Activated CD4-positive, alpha-beta T cell treated with anti-CD3 and anti-CD28 coated beads, Interleukin-2, amount 50 U/mL, for 16 hours (primary cell): ENCODE results near the gene TAF6.
A peak's percentile ranks its signal among the peaks of the same experiment; 100 is the strongest.

ENCODE experiments used
- DNase-seq: peaks from one replicate; pipeline ENCODE4 v3.0.0-alpha.2; 2020

The TAF6 gene

GRCh38 chr7:100091411-100092181 lies 27.6 kb downstream of the TAF6 start:
- DNase-seq, result peak; percentile 15

- peak; percentile 10 for DNase-seq
Observed at GRCh38 chr7:100090527-100091410, 28.4 kb downstream of the TAF6 start.

- DNase-seq, result no peak
Observed at GRCh38 chr7:100089458-100090196, 29.5 kb downstream of the TAF6 start.

- DNase-seq, result peak; percentile 80
Observed at GRCh38 chr7:100088621-100089457, 30.3 kb downstream of the TAF6 start, which contains the start of gene COPS6. Gene COPS6, plus strand, starts transcription at chr7:100088969. Its CDS starts 22 bp downstream, at chr7:100088991.

GRCh38 chr7:100088095-100088620 lies 31.0 kb downstream of the TAF6 start:
- DNase-seq, result no peak

- no peak for DNase-seq
Observed at GRCh38 chr7:100087055-100087750, 32.0 kb downstream of the TAF6 start.

GRCh38 chr7:100085515-100085914 lies 33.6 kb downstream of the TAF6 start:
- no peak for DNase-seq

GRCh38 chr7:100082978-100083377 lies 36.2 kb downstream of the TAF6 start:
- no peak for DNase-seq

GRCh38 chr7:100081535-100082102 lies 37.5 kb downstream of the TAF6 start, which contains the start of gene ZNF3:
Gene ZNF3, minus strand, starts transcription at chr7:100081723. Its CDS starts 4,366 bp downstream, at chr7:100077357.
- DNase-seq, result peak; percentile 99

GRCh38 chr7:100080907-100081534 lies 38.1 kb downstream of the TAF6 start:
- DNase-seq, result no peak

- DNase-seq, result no peak
Observed at GRCh38 chr7:100079024-100079560, 40.1 kb downstream of the TAF6 start.

GRCh38 chr7:100077205-100077604 lies 42.0 kb downstream of the TAF6 start:
- no peak for DNase-seq

- no peak for DNase-seq
Observed at GRCh38 chr7:100075418-100075817, 43.7 kb downstream of the TAF6 start.

GRCh38 chr7:100074841-100075240 lies 44.3 kb downstream of the TAF6 start:
- DNase-seq, result no peak

GRCh38 chr7:100072462-100072861 lies 46.7 kb downstream of the TAF6 start:
- DNase-seq, result no peak

- DNase-seq, result no peak
Observed at GRCh38 chr7:100071018-100071723, 48.0 kb downstream of the TAF6 start.

- no peak for DNase-seq
Observed at GRCh38 chr7:100069991-100070390, 49.2 kb downstream of the TAF6 start.

GRCh38 chr7:100066953-100067352 lies 52.2 kb downstream of the TAF6 start:
- no peak for DNase-seq

GRCh38 chr7:100065452-100066186 lies 53.5 kb downstream of the TAF6 start:
- no peak for DNase-seq
